Right cardiac atrium (tissue), 5 donors: ENCODE results near the gene PDE3B. TPM values are rescaled to one million over a fixed set of nuclear protein-coding genes. Genes with fewer than 3 reads are reported as not detected.

Experiments used
- ATAC-seq, 2 donors: fragments of 200-7000 bp; cut with Tn5 transposase; one replicate each; pipeline versions ENCODE4 v1.8.0 to v1.9.1; 2020; ENCODE audit warnings: moderate library complexity in 2 of 2, mild to moderate bottlenecking in 1 of 2
- DNase-seq, 3 donors: peaks; one replicate each; pipeline ENCODE4 v3.0.0-alpha.2; 2020
- H3K27ac ChIP-seq: one replicate; pipeline ENCODE4 v1.5.1; 2013; ENCODE audit warnings: mild to moderate bottlenecking, low read length, control low read depth, moderate library complexity
- H3K27me3 ChIP-seq: one replicate; pipeline ENCODE4 v1.6.1; 2013; ENCODE audit not compliant: control insufficient read depth, insufficient read depth
- H3K4me1 ChIP-seq: one replicate; pipeline ENCODE4 v1.6.1; 2013; ENCODE audit warnings: low read length; ENCODE audit not compliant: control insufficient read depth, insufficient read depth
- H3K4me3 ChIP-seq: one replicate; pipeline ENCODE4 v1.5.1; 2013; ENCODE audit warnings: low read length, control low read depth
- H3K9me3 ChIP-seq: one replicate; pipeline ENCODE4 v1.6.1; 2013; ENCODE audit warnings: low read length; ENCODE audit not compliant: control insufficient read depth
- WGBS: extraction: QIAGEN DNeasy Blood & Tissue Kit; methylation state at CpG from one replicate; pipeline ENCODE4 v1.1.7; 2013; 5-methylcytosine and 5-hydroxymethylcytosine counted together
- intact Hi-C, 4 donors: fragments of 100-400 bp; cut with DNase I; formaldehyde crosslinking; loops; one replicate each; pipeline versions ENCODE4 v1.11.0 to v1.14.0; 2022 to 2023
- polyA plus RNA-seq: library from polyadenylated mRNA; stranded (reverse); fragments of 200-250 nt; gene quantifications from one replicate; pipeline ENCODE4 v1.2.3, GENCODE V29; 2013
- total RNA-seq, 4 donors: library from RNA; stranded (reverse); fragmentation: NEBNext Ultra II Directional; extraction: Animal tissue kit (Norgen Biotek cat#: 25700); gene quantifications; one replicate each; pipeline ENCODE4 v1.2.1, GENCODE V29; 2021
- donor health status: healthy with polysubstance abuse.
- donor health status: DM: no; HTN: yes; CAD: no.
- donor health status: DM: no; HTN: no; CAD: no.
- donor health status: DM: no; HTN: yes; CAD: no; lungs with severe emphysema.
- donor health status: DM: yes; HTN: yes; CAD: no.

Gene PDE3B
- total and polyA plus RNA-seq, 5 donors, result 4.9 to 18.6 (median 9.1) TPM

GRCh38 chr11:14906993-14907392 is 263.4 kb downstream of the PDE3B start:
- Histone ChIP-seq H3K9me3 (no peaks in the 10 kb centered on the region), H3K27ac (no peak overlapping the region), H3K4me1 (no peaks in the 10 kb centered on the region), H3K27me3 (no peaks in the 10 kb centered on the region), H3K4me3 (no peak overlapping the region)
- DNase-seq (no peak), ATAC-seq (no peak)
- WGBS, result 90% methylated on average over 6 of the region's 6 CpGs
- intact Hi-C loops, result loop anchor here (5.0 to 10.0 kb wide), 6 partner anchors 112 to 370 kb away; partner anchors contain the start of gene CALCB (in 2 of the 4)

GRCh38 chr11:14907411-14908213 is 264.0 kb downstream of the PDE3B start:
- H3K27ac ChIP-seq, result no peak overlapping the region
- DNase-seq (peak; percentile 77 to 94 (median 90)), ATAC-seq (peak; percentile 66 to 83)
- no peaks in the 10 kb centered on the region for H3K9me3 ChIP-seq
- H3K4me3 ChIP-seq, result no peak overlapping the region
- intact Hi-C loops, result loop anchor here (1.0 to 10.0 kb wide), 7 partner anchors 113 to 370 kb away; partner anchors contain the start of gene CALCB (in 2 of the 4)
- H3K27me3 ChIP-seq, result no peaks in the 10 kb centered on the region
- 32% methylated on average over 13 of the region's 13 CpGs for WGBS
- no peaks in the 10 kb centered on the region for H3K4me1 ChIP-seq

GRCh38 chr11:14908214-14908880 is 264.7 kb downstream of the PDE3B start:
- Histone ChIP-seq H3K27ac (no peak overlapping the region), H3K9me3 (no peaks in the 10 kb centered on the region), H3K27me3 (no peaks in the 10 kb centered on the region), H3K4me1 (no peaks in the 10 kb centered on the region), H3K4me3 (no peak overlapping the region)
- WGBS, result 37% methylated on average over 6 of the region's 6 CpGs
- intact Hi-C loops, result loop anchor here (1.0 to 10.0 kb wide), 7 partner anchors 114 to 371 kb away; partner anchors contain the start of gene CALCB (in 2 of the 4)
- ATAC-seq, result peak in 1 of 2 donors; percentile 34
- no peak for DNase-seq

GRCh38 chr11:14914536-14914935 is 270.9 kb downstream of the PDE3B start:
- intact Hi-C loops, result no loop called here
- no peaks in the 10 kb centered on the region for H3K4me1 ChIP-seq
- DNase-seq, result no peak
- no peak overlapping the region for H3K4me3 ChIP-seq
- no peak overlapping the region for H3K27ac ChIP-seq
- no peaks in the 10 kb centered on the region for H3K9me3 ChIP-seq
- H3K27me3 ChIP-seq, result no peaks in the 10 kb centered on the region
- no peak for ATAC-seq
- 65% methylated on average over 3 of the region's 3 CpGs for WGBS

- Histone ChIP-seq H3K9me3 (no peaks in the 10 kb centered on the region), H3K4me3 (no peak overlapping the region), H3K27ac (no peak overlapping the region), H3K4me1 (no peaks in the 10 kb centered on the region), H3K27me3 (no peaks in the 10 kb centered on the region)
- ATAC-seq (no peak), DNase-seq (no peak)
- 100% methylated on average over 1 of the region's 1 CpG for WGBS
- intact Hi-C loops, result no loop called here
Observed at GRCh38 chr11:14916403-14916802, 272.8 kb downstream of the PDE3B start.

Other genes starting within 250 kb of the PDE3B start
- 10 to 100 TPM; 46.0 to 62.3 (median 55.3) TPM for gene COPB1, start 144.0 kb upstream of the PDE3B start, total RNA-seq
- 41.7 TPM for gene COPB1, start 144.0 kb upstream of the PDE3B start, polyA plus RNA-seq
- gene PSMA1, start 123.4 kb upstream of the PDE3B start, total RNA-seq, result 100 to 1,000 TPM; 105 to 132 (median 117) TPM
- gene PSMA1, start 123.4 kb upstream of the PDE3B start, polyA plus RNA-seq, result 145 TPM
- 1 to 10 TPM; 8.2 to 9.8 (median 9.0) TPM for gene CYP2R1, start 248.4 kb downstream of the PDE3B start, total RNA-seq
- gene CYP2R1, start 248.4 kb downstream of the PDE3B start, polyA plus RNA-seq, result 7.7 TPM